ACHN (cell line): ENCODE data around the gene NME9.

ENCODE experiments used
- DNase-seq: peaks from one replicate; pipeline ENCODE4 v3.0.0-alpha.2; 2015
- in situ Hi-C: cut with HindIII; loops from 2 replicates; pipeline ENCODE4 v1.10.0; 2017; ENCODE audit warnings: low sequenced_read_pairs, low pct_ligation_motif_present, low pct_unique_long_range_greater_than_20kb

The NME9 gene

GRCh38 chr3:138364356-138365252, 35.0 kb upstream of the NME9 start:
- DNase-seq, result no peak
- in situ Hi-C loops, result no loop called here

GRCh38 chr3:138363322-138363721, 33.7 kb upstream of the NME9 start:
- in situ Hi-C loops, result no loop called here
- no peak for DNase-seq

GRCh38 chr3:138362538-138362937, 32.9 kb upstream of the NME9 start:
- in situ Hi-C loops, result no loop called here
- DNase-seq, result no peak

- in situ Hi-C loops, result no loop called here
- DNase-seq, result peak; percentile 93
Observed at GRCh38 chr3:138361561-138361971, 31.9 kb upstream of the NME9 start.

- peak; percentile 9 for DNase-seq
- in situ Hi-C loops, result no loop called here
Observed at GRCh38 chr3:138360869-138361525, 31.3 kb upstream of the NME9 start.

GRCh38 chr3:138359919-138360868, 30.5 kb upstream of the NME9 start:
- no peak for DNase-seq
- in situ Hi-C loops, result no loop called here

GRCh38 chr3:138359148-138359918, 29.7 kb upstream of the NME9 start:
- in situ Hi-C loops, result no loop called here
- no peak for DNase-seq

- in situ Hi-C loops, result no loop called here
- no peak for DNase-seq
Observed at GRCh38 chr3:138356730-138357405, 27.2 kb upstream of the NME9 start.

- no peak for DNase-seq
- in situ Hi-C loops, result no loop called here
Observed at GRCh38 chr3:138355071-138355470, 25.4 kb upstream of the NME9 start.

- in situ Hi-C loops, result no loop called here
- no peak for DNase-seq
Observed at GRCh38 chr3:138354376-138354775, 24.7 kb upstream of the NME9 start.

GRCh38 chr3:138351916-138352550, 22.4 kb upstream of the NME9 start:
- in situ Hi-C loops, result no loop called here
- DNase-seq, result no peak

GRCh38 chr3:138351151-138351550, 21.5 kb upstream of the NME9 start:
- in situ Hi-C loops, result no loop called here
- DNase-seq, result no peak

GRCh38 chr3:138349926-138350665, 20.4 kb upstream of the NME9 start:
- in situ Hi-C loops, result no loop called here
- DNase-seq, result no peak

- in situ Hi-C loops, result no loop called here
- peak; percentile 18 for DNase-seq
Observed at GRCh38 chr3:138348754-138349739, 19.4 kb upstream of the NME9 start.

- in situ Hi-C loops, result no loop called here
- peak; percentile 76 for DNase-seq
Observed at GRCh38 chr3:138347960-138348753, 18.5 kb upstream of the NME9 start, which contains the start of gene MRAS. Gene MRAS, plus strand, starts transcription at chr3:138348579. Its CDS starts 24,305 bp downstream, at chr3:138372884.
